Measurements from ENCODE around the gene ZNF362. TPM values are rescaled to one million over a fixed set of nuclear protein-coding genes. Genes with fewer than 3 reads are reported as not detected.

Gene ZNF362
- total and polyA plus RNA-seq, 2 of the 13 experiments (the other 11 are each of a cell fraction or from before 2014, with no cell fraction given), result 8.3 to 14.2 TPM

DNA sequence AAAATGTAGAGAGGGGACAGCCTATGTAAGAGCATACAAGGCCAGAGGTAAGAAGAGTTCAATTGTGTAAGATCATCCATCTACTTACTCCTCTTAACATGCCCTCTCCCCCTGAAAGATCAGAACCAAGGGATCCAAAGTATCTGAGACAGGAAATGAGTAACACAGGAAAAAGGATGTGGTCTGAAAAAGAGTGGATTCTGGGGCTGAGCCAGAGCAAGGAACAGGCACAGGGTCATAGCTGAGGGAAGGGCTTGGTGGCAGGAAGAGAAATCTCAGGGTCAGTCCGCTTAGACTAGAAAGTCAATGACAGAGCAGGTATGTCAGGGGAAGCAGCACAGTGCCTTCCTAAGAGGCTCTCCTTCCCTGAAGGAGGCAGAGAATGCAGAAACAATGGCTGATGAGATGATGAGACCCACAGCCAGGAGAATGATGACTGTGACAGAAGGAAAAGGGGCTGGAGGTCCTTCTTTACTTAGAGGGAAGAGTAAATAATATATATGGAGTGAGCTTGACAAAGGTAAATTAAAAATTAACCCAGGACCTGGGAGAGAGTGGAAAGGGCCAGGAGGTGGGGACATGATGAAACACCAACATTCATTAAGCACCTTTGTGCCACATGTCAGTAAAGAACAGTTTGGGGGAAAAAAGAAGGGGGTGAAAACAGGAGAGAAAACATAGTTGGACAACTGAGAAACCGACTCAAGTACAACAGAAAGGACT, 90.8 kb downstream of the ZNF362 start (continued):
- TF ChIP-seq KDM3A (CRISPR knock-in tag; IDR thresholded peaks at IDR 0.05; ENCODE audit: low read depth) (no peak), ZSCAN25 (CRISPR knock-in tag; IDR thresholded peaks at IDR 0.05) (no peak), ZBTB1 (CRISPR knock-in tag; IDR thresholded peaks at IDR 0.05; ENCODE audit: borderline replicate concordance) (no peak), PCBP1 (IDR thresholded peaks at IDR 0.05; ENCODE audit: borderline replicate concordance, low read depth, low read length) (no peak), ZNF24 (IDR thresholded peaks at IDR 0.05) (no peak), ERF (CRISPR knock-in tag; IDR thresholded peaks at IDR 0.05) (peak; percentile 49; the same call in 1 of the 2 replicates), ZNF839 (CRISPR knock-in tag; IDR thresholded peaks at IDR 0.05; ENCODE audit: borderline replicate concordance) (no peak), NKX3-1 (CRISPR knock-in tag; IDR thresholded peaks at IDR 0.05) (no peak; the same call in 1 of the 2 replicates), ZFY (CRISPR knock-in tag; IDR thresholded peaks at IDR 0.05) (no peak), SOX13 (IDR thresholded peaks at IDR 0.05) (peak; percentile 37; the same call in 1 of the 2 replicates), SOX13 (CRISPR knock-in tag; conservative IDR thresholded peaks at IDR 0.05 in 1 of 2, IDR thresholded peaks at IDR 0.05 in 1 of 2) (peak in 1 of 2 experiments; percentile 64; a peak in 2 of 4 replicates), HNRNPK (IDR thresholded peaks at IDR 0.05; ENCODE audit: low read depth, low read length, poor library complexity, severe bottlenecking) (no peak), KDM5A (IDR thresholded peaks at IDR 0.05; ENCODE audit: borderline replicate concordance, low read length) (0 out of 2 replicates have a peak, but pooled peaks have one; percentile 43), SMYD3 (CRISPR knock-in tag; IDR thresholded peaks at IDR 0.05) (no peak), NFYC (CRISPR knock-in tag; IDR thresholded peaks at IDR 0.05) (no peak), HOXA9 (CRISPR knock-in tag; IDR thresholded peaks at IDR 0.05; ENCODE audit: borderline replicate concordance) (no peak), RFX3 (CRISPR knock-in tag; IDR thresholded peaks at IDR 0.05) (no peak), TBX2 (CRISPR knock-in tag; IDR thresholded peaks at IDR 0.05; ENCODE audit: borderline replicate concordance) (peak; percentile 78; the same call in 1 of the 2 replicates), FOXP1 (IDR thresholded peaks at IDR 0.05) (no peak), FOXP1 (CRISPR knock-in tag; IDR thresholded peaks at IDR 0.05) (peak; percentile 42)
- TF ChIP-seq, protein P1, sequence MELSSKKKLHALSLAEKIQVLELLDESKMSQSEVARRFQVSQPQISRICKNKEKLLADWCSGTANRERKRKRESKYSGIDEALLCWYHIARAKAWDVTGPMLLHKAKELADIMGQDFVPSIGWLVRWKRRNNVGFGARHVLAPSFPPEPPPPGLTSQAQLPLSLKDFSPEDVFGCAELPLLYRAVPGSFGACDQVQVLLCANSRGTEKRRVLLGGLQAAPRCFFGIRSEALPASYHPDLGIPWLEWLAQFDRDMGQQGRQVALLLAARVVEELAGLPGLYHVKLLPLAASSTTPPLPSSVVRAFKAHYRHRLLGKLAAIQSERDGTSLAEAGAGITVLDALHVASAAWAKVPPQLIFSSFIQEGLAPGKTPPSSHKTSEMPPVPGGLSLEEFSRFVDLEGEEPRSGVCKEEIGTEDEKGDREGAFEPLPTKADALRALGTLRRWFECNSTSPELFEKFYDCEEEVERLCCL (CRISPR knock-in tag; IDR thresholded peaks at IDR 0.05; ENCODE audit: borderline replicate concordance), result no peak
- TF ChIP-seq, protein P2, sequence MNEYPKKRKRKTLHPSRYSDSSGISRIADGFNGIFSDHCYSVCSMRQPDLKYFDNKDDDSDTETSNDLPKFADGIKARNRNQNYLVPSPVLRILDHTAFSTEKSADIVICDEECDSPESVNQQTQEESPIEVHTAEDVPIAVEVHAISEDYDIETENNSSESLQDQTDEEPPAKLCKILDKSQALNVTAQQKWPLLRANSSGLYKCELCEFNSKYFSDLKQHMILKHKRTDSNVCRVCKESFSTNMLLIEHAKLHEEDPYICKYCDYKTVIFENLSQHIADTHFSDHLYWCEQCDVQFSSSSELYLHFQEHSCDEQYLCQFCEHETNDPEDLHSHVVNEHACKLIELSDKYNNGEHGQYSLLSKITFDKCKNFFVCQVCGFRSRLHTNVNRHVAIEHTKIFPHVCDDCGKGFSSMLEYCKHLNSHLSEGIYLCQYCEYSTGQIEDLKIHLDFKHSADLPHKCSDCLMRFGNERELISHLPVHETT (CRISPR knock-in tag; conservative IDR thresholded peaks at IDR 0.05), result 0 out of 2 replicates have a peak, but pooled peaks have one; percentile 70
- TF ChIP-seq, protein P3, sequence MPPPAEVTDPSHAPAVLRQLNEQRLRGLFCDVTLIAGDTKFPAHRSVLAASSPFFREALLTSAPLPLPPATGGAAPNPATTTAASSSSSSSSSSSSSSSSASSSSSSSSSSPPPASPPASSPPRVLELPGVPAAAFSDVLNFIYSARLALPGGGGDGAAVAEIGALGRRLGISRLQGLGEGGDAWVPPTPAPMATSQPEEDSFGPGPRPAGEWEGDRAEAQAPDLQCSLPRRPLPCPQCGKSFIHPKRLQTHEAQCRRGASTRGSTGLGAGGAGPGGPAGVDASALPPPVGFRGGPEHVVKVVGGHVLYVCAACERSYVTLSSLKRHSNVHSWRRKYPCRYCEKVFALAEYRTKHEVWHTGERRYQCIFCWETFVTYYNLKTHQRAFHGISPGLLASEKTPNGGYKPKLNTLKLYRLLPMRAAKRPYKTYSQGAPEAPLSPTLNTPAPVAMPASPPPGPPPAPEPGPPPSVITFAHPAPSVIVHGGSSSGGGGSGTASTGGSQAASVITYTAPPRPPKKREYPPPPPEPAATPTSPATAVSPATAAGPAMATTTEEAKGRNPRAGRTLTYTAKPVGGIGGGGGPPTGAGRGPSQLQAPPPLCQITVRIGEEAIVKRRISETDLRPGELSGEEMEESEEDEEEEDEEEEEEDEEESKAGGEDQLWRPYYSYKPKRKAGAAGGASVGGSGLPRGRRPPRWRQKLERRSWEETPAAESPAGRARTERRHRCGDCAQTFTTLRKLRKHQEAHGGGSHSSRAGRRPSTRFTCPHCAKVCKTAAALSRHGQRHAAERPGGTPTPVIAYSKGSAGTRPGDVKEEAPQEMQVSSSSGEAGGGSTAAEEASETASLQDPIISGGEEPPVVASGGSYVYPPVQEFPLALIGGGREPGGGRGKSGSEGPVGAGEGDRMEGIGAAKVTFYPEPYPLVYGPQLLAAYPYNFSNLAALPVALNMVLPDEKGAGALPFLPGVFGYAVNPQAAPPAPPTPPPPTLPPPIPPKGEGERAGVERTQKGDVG (CRISPR knock-in tag; IDR thresholded peaks at IDR 0.05; ENCODE audit: borderline replicate concordance), result no peak
- TF ChIP-seq, protein P4, sequence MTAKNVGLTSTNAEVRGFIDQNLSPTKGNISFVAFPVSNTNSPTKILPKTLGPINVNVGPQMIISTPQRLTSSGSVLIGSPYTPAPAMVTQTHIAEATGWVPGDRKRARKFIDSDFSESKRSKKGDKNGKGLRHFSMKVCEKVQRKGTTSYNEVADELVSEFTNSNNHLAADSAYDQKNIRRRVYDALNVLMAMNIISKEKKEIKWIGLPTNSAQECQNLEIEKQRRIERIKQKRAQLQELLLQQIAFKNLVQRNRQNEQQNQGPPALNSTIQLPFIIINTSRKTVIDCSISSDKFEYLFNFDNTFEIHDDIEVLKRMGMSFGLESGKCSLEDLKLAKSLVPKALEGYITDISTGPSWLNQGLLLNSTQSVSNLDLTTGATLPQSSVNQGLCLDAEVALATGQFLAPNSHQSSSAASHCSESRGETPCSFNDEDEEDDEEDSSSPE (CRISPR knock-in tag; IDR thresholded peaks at IDR 0.05), result no peak

Measured in HepG2 (cell line).